HEK293 (cell line): ENCODE data around the gene CPT1A.

Experiments used
- CTCF ChIA-PET: fragments of 350-600 bp; formaldehyde crosslinking; extraction: SDS; loops from one replicate; lab custom pipeline; 2021; ENCODE audit warnings: antibody characterized with exemption; lab: Yijun Ruan, JAX
- POLR2A ChIA-PET: fragments of 300-600 bp; formaldehyde crosslinking; extraction: SDS; loops from one replicate; lab custom pipeline; 2020; ENCODE audit warnings: antibody characterized with exemption, inconsistent platforms; lab: Yijun Ruan, JAX
- H3K27ac ChIP-seq: fragments of 200-500 bp; sonication (Bioruptor generic); 2 replicates; pipeline ENCODE4 v1.5.1; 2014; ENCODE audit warnings: low read depth, low read length, control low read depth, inconsistent platforms; ENCODE audit errors: extremely low read depth
- H3K36me3 ChIP-seq, 2 experiments: fragments of 200-500 bp in 1 of 2; sonication (Bioruptor generic) in 1 of 2; 1 replicate in 1 of 2; 2 replicates in 1 of 2; pipeline ENCODE4 v1.5.1; 2014 to 2017; ENCODE audit warnings: inconsistent platforms in 2 of 2, low read length in 2 of 2; ENCODE audit not compliant: control insufficient read depth in 2 of 2, insufficient read depth in 1 of 2
- H3K4me1 ChIP-seq: fragments of 200-500 bp; sonication (Bioruptor generic); 2 replicates; pipeline ENCODE4 v1.5.1; 2014; ENCODE audit warnings: mild to moderate bottlenecking, low read length, inconsistent platforms; ENCODE audit not compliant: control insufficient read depth, insufficient read depth
- H3K4me3 ChIP-seq: 2 replicates; pipeline ENCODE4 v1.5.1; 2011; ENCODE audit warnings: low read depth, mild to moderate bottlenecking, control low read depth, low read length, moderate library complexity
- H3K9me3 ChIP-seq: fragments of 200-500 bp; sonication (Bioruptor generic); 2 replicates; pipeline ENCODE4 v1.5.1; 2014; ENCODE audit warnings: low read depth, low read length, inconsistent platforms; ENCODE audit not compliant: control insufficient read depth, insufficient read depth
- EGR2 ChIP-seq: fragments of 450-650 bp; formaldehyde crosslinking; IDR thresholded peaks from 2 replicates; pipeline ENCODE4 v1.5.1; 2016; ENCODE audit warnings: low read depth, missing biosample characterization, missing genetic modification characterization
- GLIS1 ChIP-seq: fragments of 450-650 bp; formaldehyde crosslinking; IDR thresholded peaks from 2 replicates; pipeline ENCODE4 v1.5.1; 2016; ENCODE audit warnings: missing biosample characterization, missing genetic modification characterization
- GLIS2 ChIP-seq: fragments of 450-650 bp; formaldehyde crosslinking; IDR thresholded peaks from 2 replicates; pipeline ENCODE4 v1.5.1; 2016; ENCODE audit warnings: missing biosample characterization, missing genetic modification characterization
- HOXC10 ChIP-seq: sonication (generic); formaldehyde crosslinking; IDR thresholded peaks from 2 replicates; pipeline ENCODE4 v1.8.1; 2023; ENCODE audit warnings: mild to moderate bottlenecking, missing genetic modification reagents
- IKZF3 ChIP-seq: fragments of 450-650 bp; IDR thresholded peaks from 2 replicates; pipeline ENCODE4 v1.5.0; 2018; ENCODE audit warnings: missing biosample characterization, mild to moderate bottlenecking, missing genetic modification characterization, moderate library complexity
- KLF1 ChIP-seq: fragments of 450-650 bp; formaldehyde crosslinking; IDR thresholded peaks from 2 replicates; pipeline ENCODE4 v1.5.1; 2016; ENCODE audit warnings: missing biosample characterization, missing genetic modification characterization
- KLF10 ChIP-seq: fragments of 450-650 bp; IDR thresholded peaks from 2 replicates; pipeline ENCODE4 v1.5.1; 2018; ENCODE audit warnings: missing biosample characterization, mild to moderate bottlenecking, missing genetic modification characterization
- KLF8 ChIP-seq: fragments of 450-650 bp; formaldehyde crosslinking; IDR thresholded peaks from 2 replicates; pipeline ENCODE4 v1.5.1; 2016; ENCODE audit warnings: missing biosample characterization, missing genetic modification characterization
- KLF9 ChIP-seq: fragments of 450-650 bp; formaldehyde crosslinking; IDR thresholded peaks from 2 replicates; pipeline ENCODE4 v1.5.1; 2016; ENCODE audit warnings: missing biosample characterization, missing genetic modification characterization, low read depth
- MYNN ChIP-seq: fragments of 450-650 bp; formaldehyde crosslinking; IDR thresholded peaks from 2 replicates; pipeline ENCODE4 v1.5.1; 2016; ENCODE audit warnings: missing biosample characterization, missing genetic modification characterization, borderline replicate concordance
- PRDM1 ChIP-seq: fragments of 450-650 bp; formaldehyde crosslinking; IDR thresholded peaks from 2 replicates; pipeline ENCODE4; 2016; ENCODE audit warnings: missing biosample characterization, missing genetic modification characterization
- SCRT1 ChIP-seq: fragments of 450-650 bp; formaldehyde crosslinking; IDR thresholded peaks from 2 replicates; pipeline ENCODE4 v1.5.1; 2016; ENCODE audit warnings: missing biosample characterization, missing genetic modification characterization, borderline replicate concordance
- SP2 ChIP-seq: fragments of 450-650 bp; formaldehyde crosslinking; IDR thresholded peaks from 2 replicates; pipeline ENCODE4 v1.5.1; 2016; ENCODE audit warnings: missing biosample characterization, missing genetic modification characterization
- SP3 ChIP-seq: fragments of 450-650 bp; formaldehyde crosslinking; IDR thresholded peaks from 2 replicates; pipeline ENCODE4 v1.5.1; 2016; ENCODE audit warnings: missing biosample characterization, missing genetic modification characterization
- ZBTB8A ChIP-seq: fragments of 450-650 bp; formaldehyde crosslinking; IDR thresholded peaks from 2 replicates; pipeline ENCODE4 v1.5.1; 2016; ENCODE audit warnings: missing biosample characterization, missing genetic modification characterization
- ZEB2 ChIP-seq: fragments of 450-650 bp; formaldehyde crosslinking; IDR thresholded peaks from 2 replicates; pipeline ENCODE4 v1.5.1; 2016; ENCODE audit warnings: missing biosample characterization, missing genetic modification characterization
- ZFHX2 ChIP-seq: fragments of 450-650 bp; formaldehyde crosslinking; conservative IDR thresholded peaks from 2 replicates; pipeline ENCODE4 v1.5.1; 2016; ENCODE audit warnings: missing biosample characterization, missing genetic modification characterization
- ZIC2 ChIP-seq: fragments of 450-650 bp; formaldehyde crosslinking; IDR thresholded peaks from 2 replicates; pipeline ENCODE4 v1.5.1; 2016; ENCODE audit warnings: missing biosample characterization, missing genetic modification characterization
- ZNF133 ChIP-seq: fragments of 450-650 bp; formaldehyde crosslinking; IDR thresholded peaks from 2 replicates; pipeline ENCODE4 v1.5.1; 2016; ENCODE audit warnings: missing biosample characterization, missing genetic modification characterization
- ZNF335 ChIP-seq: fragments of 450-650 bp; formaldehyde crosslinking; conservative IDR thresholded peaks from 2 replicates; pipeline ENCODE4 v1.5.1; 2016; ENCODE audit warnings: missing biosample characterization, missing genetic modification characterization
- ZNF341 ChIP-seq: fragments of 450-650 bp; formaldehyde crosslinking; IDR thresholded peaks from 2 replicates; pipeline ENCODE4; 2016; ENCODE audit warnings: low read depth, missing biosample characterization, missing genetic modification characterization
- ZNF433 ChIP-seq: fragments of 450-650 bp; formaldehyde crosslinking; IDR thresholded peaks from 2 replicates; pipeline ENCODE4 v1.5.1; 2016; ENCODE audit warnings: missing biosample characterization, missing genetic modification characterization, low read depth
- ZNF530 ChIP-seq: fragments of 450-650 bp; formaldehyde crosslinking; IDR thresholded peaks from 2 replicates; pipeline ENCODE4 v1.5.1; 2016; ENCODE audit warnings: low read depth, missing biosample characterization, missing genetic modification characterization
- ZNF792 ChIP-seq: fragments of 450-650 bp; formaldehyde crosslinking; IDR thresholded peaks from 2 replicates; pipeline ENCODE4 v1.5.1; 2016; ENCODE audit warnings: missing biosample characterization, missing genetic modification characterization
- ZXDB ChIP-seq: fragments of 450-650 bp; formaldehyde crosslinking; IDR thresholded peaks from 2 replicates; pipeline ENCODE4 v1.5.1; 2016; ENCODE audit warnings: missing biosample characterization, missing genetic modification characterization
- TF ChIP-seq, protein P1 (sequence below): fragments of 450-650 bp; formaldehyde crosslinking; IDR thresholded peaks from 2 replicates; pipeline ENCODE4 v1.5.1; 2016; ENCODE audit warnings: missing biosample characterization, missing genetic modification characterization
- TF ChIP-seq, protein P2 (sequence below): fragments of 450-650 bp; formaldehyde crosslinking; IDR thresholded peaks from 2 replicates; pipeline ENCODE4 v1.5.1; 2016; ENCODE audit warnings: missing biosample characterization, missing genetic modification characterization, low read depth
- TF ChIP-seq, protein P3 (sequence below): fragments of 450-650 bp; formaldehyde crosslinking; IDR thresholded peaks from 2 replicates; pipeline ENCODE4 v1.5.1; 2016; ENCODE audit warnings: missing biosample characterization, missing genetic modification characterization

CPT1A gene

DNA sequence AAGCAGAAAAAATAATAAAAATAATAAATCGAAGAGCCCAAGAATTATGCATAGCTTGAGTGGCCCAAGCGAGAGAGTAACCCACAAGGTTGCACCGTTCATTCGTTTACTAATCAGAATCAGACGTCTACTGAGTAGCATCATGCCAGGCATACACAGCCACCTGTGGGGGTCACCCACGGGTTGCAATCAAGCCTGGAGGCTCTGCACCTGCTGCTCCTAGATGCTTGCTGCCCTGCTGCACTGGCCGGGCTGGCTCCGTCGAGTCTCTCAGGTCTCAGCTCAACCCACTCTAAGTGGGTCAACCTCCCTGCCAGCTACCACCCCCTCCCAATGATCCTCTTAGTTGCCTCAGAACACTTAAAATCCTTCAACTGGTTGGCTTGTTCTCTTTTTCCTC, 88.4 kb downstream of the CPT1A start:
- TF ChIP-seq ZNF133 (tag by site-specific recombination): no peak
- TF ChIP-seq, all 188 proteins: peak for 0
- H3K4me3 ChIP-seq: no peak overlapping the region
- no peaks in the 10 kb centered on the region for H3K9me3 ChIP-seq
- ChIA-PET CTCF (interaction anchor here (1.1 kb wide), 1 partner anchor 44 kb away, joined by 3 read pairs; no protein-coding TSS in a partner anchor), POLR2A (no interaction called here)
- peaks cover 0 to 29% of the 10 kb centered on the region in 2 experiments; a peak in 1 of 3 replicates for H3K36me3 ChIP-seq
- H3K27ac ChIP-seq: no peak overlapping the region
- no peaks in the 10 kb centered on the region for H3K4me1 ChIP-seq

DNA sequence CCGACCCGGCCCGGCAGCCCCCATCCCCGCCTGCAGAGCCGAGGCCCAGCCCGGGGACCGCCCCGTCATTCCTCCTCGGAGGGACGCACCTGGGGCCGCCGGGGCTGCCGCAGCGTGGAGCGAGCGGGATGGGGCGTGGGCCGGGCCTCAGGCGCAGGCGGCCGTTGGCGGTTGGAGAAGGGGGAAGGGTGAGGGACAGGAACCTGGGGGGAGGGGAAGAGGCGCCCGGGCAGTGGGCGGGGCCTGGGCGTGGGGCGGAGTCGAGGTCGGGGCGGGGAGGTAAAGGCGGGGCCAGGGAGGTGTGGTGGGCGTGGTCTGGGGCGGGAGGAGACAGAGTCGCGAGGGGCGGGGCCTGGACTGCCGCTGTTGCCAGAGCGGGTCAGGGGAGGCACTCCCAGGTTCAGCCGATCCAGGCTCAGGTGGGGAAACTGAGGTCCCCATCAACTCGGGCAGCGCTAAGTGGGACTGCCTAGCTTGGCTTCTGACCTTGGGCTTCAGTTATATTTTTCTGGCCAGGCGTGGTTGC, 90.3 kb downstream of the CPT1A start, which contains the start of gene TESMIN:
Gene TESMIN (minus strand): TSS at position 190 of the 526 bp plus-strand sequence. CDS start 860 bp downstream, outside the sequence.
- ChIA-PET POLR2A (no interaction called here), CTCF (interaction anchor here (0.7 kb wide), 1 partner anchor 21 kb away, joined by 4 read pairs; no protein-coding TSS in a partner anchor)
- Histone ChIP-seq H3K4me1 (no peaks in the 10 kb centered on the region), H3K36me3 (peaks cover 0 to 17% of the 10 kb centered on the region in 2 experiments; a peak in 1 of 3 replicates), H3K9me3 (no peaks in the 10 kb centered on the region), H3K27ac (no peak within 1 kb of the TSS), H3K4me3 (peak within 1 kb of the TSS; percentile 42)
- 0 out of 2 replicates have a peak, but pooled peaks have one; percentile 20 for TF ChIP-seq ZNF335
- TF ChIP-seq KLF10: peak; percentile 50; the same call in 1 of the 2 replicates
- TF ChIP-seq ZNF433 (tag by site-specific recombination): no peak
- 0 out of 2 replicates have a peak, but pooled peaks have one; percentile 14 for TF ChIP-seq GLIS1 (tag by site-specific recombination)
- TF ChIP-seq, protein P1, sequence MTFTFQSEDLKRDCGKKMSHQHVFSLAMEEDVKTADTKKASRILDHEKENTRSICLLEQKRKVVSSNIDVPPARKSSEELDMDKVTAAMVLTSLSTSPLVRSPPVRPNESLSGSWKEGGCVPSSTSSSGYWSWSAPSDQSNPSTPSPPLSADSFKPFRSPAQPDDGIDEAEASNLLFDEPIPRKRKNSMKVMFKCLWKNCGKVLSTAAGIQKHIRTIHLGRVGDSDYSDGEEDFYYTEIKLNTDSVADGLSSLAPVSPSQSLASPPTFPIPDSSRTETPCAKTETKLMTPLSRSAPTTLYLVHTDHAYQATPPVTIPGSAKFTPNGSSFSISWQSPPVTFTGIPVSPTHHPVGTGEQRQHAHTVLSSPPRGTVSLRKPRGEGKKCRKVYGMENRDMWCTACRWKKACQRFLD: no peak
- no peak for TF ChIP-seq MYNN (tag by site-specific recombination)
- TF ChIP-seq, protein P2, sequence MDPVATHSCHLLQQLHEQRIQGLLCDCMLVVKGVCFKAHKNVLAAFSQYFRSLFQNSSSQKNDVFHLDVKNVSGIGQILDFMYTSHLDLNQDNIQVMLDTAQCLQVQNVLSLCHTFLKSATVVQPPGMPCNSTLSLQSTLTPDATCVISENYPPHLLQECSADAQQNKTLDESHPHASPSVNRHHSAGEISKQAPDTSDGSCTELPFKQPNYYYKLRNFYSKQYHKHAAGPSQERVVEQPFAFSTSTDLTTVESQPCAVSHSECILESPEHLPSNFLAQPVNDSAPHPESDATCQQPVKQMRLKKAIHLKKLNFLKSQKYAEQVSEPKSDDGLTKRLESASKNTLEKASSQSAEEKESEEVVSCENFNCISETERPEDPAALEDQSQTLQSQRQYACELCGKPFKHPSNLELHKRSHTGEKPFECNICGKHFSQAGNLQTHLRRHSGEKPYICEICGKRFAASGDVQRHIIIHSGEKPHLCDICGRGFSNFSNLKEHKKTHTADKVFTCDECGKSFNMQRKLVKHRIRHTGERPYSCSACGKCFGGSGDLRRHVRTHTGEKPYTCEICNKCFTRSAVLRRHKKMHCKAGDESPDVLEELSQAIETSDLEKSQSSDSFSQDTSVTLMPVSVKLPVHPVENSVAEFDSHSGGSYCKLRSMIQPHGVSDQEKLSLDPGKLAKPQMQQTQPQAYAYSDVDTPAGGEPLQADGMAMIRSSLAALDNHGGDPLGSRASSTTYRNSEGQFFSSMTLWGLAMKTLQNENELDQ: no peak
- peak; percentile 79 for TF ChIP-seq SP2
- TF ChIP-seq EGR2 (tag by site-specific recombination): peak; percentile 83
- TF ChIP-seq SP3: peak; percentile 91
- peak; percentile 91 for TF ChIP-seq ZFHX2 (tag by site-specific recombination)
- TF ChIP-seq ZBTB8A (tag by site-specific recombination): peak; percentile 24; the same call in 1 of the 2 replicates
- peak; percentile 41; the same call in 1 of the 2 replicates for TF ChIP-seq GLIS2 (tag by site-specific recombination)
- TF ChIP-seq KLF9 (tag by site-specific recombination): peak; percentile 79
- TF ChIP-seq ZIC2 (tag by site-specific recombination): peak; percentile 50
- TF ChIP-seq PRDM1 (tag by site-specific recombination): no peak
- TF ChIP-seq ZNF341 (tag by site-specific recombination): peak; percentile 57; the same call in 1 of the 2 replicates
- TF ChIP-seq, protein P3, sequence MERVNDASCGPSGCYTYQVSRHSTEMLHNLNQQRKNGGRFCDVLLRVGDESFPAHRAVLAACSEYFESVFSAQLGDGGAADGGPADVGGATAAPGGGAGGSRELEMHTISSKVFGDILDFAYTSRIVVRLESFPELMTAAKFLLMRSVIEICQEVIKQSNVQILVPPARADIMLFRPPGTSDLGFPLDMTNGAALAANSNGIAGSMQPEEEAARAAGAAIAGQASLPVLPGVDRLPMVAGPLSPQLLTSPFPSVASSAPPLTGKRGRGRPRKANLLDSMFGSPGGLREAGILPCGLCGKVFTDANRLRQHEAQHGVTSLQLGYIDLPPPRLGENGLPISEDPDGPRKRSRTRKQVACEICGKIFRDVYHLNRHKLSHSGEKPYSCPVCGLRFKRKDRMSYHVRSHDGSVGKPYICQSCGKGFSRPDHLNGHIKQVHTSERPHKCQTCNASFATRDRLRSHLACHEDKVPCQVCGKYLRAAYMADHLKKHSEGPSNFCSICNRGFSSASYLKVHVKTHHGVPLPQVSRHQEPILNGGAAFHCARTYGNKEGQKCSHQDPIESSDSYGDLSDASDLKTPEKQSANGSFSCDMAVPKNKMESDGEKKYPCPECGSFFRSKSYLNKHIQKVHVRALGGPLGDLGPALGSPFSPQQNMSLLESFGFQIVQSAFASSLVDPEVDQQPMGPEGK (tag by site-specific recombination): peak; percentile 62; the same call in 1 of the 2 replicates
- TF ChIP-seq SCRT1 (tag by site-specific recombination): no peak
- no peak for TF ChIP-seq ZNF530 (tag by site-specific recombination)
- TF ChIP-seq ZXDB (tag by site-specific recombination): 0 out of 2 replicates have a peak, but pooled peaks have one; percentile 16
- TF ChIP-seq ZNF792: no peak
- no peak for TF ChIP-seq HOXC10 (CRISPR knock-in tag)
- TF ChIP-seq KLF1 (tag by site-specific recombination): peak; percentile 80
- peak; percentile 46; the same call in 1 of the 2 replicates for TF ChIP-seq ZEB2 (tag by site-specific recombination)
- TF ChIP-seq IKZF3 (tag by site-specific recombination): peak; percentile 64; the same call in 1 of the 2 replicates
- peak; percentile 82; the same call in 1 of the 2 replicates for TF ChIP-seq KLF8
